Amniotic epithelial cell (primary cell): ENCODE measurements around the gene ARHGEF3.

Experiments used
- DNase-seq: peaks from one replicate; pipeline ENCODE4 v3.0.0-alpha.2; 2010; ENCODE audit warnings: low read depth

Gene ARHGEF3

GRCh38 chr3:56795829-56796185 is 5.9 kb downstream of the ARHGEF3 start:
- DNase-seq: no peak

- peak; percentile 91 for DNase-seq
Observed at GRCh38 chr3:56795097-56795828, 6.5 kb downstream of the ARHGEF3 start.

DNA sequence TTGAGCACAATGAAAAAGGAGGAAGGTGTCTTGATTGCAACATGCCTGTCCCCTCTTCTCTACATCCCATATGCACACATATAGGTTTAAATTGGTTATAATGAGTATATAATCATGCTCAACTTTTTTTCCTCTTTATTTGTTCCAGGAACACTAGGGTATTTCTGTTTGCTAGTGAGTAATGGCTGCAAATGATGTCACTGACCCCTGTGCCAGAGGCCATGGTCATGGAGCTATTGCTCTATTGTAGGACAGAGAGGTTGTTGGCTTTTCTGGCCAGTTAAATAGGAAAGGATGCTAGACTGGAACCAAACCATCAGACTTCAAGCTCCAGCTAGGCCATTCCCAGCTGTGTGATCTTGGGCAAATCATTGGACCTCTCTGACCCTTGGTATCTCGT is 9.6 kb downstream of the ARHGEF3 start:
- no peak for DNase-seq

GRCh38 chr3:56790016-56790821 is 11.5 kb downstream of the ARHGEF3 start:
- no peak for DNase-seq

GRCh38 chr3:56789076-56789475 is 12.7 kb downstream of the ARHGEF3 start:
- DNase-seq: no peak

- no peak for DNase-seq
Observed at GRCh38 chr3:56788521-56788920, 13.2 kb downstream of the ARHGEF3 start.

DNA sequence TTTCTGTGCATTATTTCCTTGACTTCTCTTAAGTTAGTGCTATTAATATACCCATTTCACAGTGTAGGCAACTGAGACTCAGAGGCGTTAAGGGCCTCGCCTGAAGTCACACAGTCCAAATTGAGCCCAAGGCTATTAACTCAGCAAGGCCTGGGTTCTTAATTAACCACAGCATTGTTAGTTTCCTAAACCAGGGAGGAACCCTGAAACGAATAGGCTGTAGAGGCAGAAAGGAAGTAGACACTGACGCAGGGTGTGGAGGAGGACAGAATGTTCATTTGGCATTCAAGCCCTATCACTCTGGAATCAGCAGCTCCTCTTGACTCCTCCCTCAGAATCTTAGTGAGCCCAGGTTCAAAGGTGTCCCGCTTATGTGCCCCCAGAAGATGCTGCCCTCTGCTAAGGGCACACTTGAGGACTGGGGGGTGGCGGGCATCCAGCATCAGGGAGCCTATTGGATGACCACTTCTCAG is 13.9 kb downstream of the ARHGEF3 start:
- DNase-seq: no peak

DNA sequence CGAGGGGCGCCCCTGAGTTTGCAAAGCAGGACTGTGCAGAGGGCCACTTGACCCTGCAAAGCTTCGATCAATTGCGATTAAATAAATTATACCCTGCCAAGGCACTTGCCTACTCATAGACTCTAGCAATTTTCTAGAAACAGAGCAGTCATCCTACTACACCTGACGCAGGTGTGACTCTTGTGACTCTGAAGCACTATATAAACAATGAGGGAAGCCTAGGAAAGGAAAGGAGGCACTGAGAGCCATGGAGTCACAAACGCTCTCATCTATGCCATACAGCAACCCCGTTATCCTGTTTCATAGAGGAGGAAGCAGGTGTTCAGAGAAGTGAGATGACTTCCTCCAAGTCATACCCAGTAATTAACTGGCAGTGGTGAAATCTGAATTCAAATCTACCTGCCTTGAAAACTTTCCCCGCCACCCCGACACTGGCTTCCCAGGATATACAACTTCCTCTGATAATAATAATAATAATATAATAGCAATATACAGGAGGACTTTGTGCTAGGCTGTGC is 14.4 kb downstream of the ARHGEF3 start:
- DNase-seq: no peak

- no peak for DNase-seq
Observed at GRCh38 chr3:56785499-56785898, 16.2 kb downstream of the ARHGEF3 start.

- no peak for DNase-seq
Observed at GRCh38 chr3:56784448-56785001, 17.2 kb downstream of the ARHGEF3 start.

DNA sequence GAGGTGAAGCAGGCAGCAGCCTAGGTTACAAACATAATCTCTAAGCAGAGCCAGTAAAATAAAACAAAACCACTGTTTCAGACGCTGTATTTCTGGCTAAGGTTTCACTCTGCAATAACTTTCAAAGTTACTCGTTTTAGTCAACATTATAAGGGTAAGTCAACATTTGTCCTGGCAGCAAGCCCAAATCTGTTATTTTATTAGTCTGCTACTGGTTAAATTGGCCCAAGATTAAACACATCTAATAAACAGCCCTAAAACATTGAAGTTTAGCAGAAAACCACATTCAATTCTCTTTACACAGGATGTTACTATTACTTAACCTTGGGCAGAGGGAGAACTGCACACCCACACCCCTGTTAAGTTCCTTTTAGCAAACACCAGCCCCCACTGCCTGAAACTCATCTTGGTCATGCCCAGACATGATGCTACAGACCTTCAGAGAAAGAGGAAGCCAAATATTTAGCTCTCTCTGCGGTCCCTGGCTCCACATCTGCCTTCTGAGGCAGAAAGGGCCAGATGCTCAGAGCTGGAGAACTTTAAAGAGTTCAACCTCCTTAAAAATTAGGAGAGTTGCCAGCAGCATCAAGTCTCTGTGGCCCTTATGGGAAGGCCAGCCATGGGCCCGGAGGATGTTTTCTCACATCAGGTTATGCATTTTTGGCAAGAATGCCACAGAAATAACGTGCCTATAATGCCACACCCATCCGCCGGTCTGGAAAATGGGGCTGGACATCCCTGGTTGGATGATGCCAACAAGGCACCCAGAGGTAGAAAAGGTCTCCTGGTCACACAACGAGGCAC is 17.9 kb downstream of the ARHGEF3 start:
- DNase-seq: peak; percentile 36

DNA sequence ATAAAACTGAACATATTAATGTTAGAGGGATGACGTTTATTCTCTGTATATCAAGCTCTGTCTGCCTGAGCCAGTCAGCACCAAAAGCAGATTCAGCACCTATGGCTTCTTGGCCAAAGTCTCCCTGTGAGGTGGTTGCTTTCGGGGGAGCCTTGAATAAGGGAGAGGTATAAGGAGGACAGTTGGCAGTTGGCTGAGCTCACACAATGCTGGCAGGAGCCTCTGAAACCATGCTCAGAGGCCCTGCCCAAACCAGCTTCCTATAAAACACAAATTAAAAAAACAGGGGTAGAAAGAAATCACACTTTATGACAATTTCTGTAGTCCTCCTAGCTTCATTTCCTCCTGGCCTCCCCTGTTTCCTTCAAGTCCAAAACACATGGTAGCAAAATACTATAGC is 18.8 kb downstream of the ARHGEF3 start:
- DNase-seq: no peak

DNA sequence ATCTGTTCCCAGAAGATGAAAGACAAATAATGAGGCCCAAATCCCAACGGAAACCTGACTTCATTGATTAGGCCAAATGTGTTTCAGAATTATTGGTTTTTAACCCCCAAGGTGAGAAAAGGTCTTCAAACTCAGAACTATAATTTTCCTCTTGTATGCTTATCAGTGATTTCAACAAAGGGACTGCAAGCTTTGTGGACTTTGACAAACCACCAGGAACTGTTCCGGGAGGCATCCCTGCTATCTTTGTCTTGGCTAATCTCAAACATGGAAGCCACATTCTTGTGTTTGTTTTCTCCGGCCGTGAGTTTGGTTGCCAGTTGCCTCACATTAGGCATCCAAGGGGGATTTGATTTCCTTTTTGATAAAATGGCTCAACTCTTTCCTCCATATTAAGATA is 19.5 kb downstream of the ARHGEF3 start:
- DNase-seq: peak; percentile 64

DNA sequence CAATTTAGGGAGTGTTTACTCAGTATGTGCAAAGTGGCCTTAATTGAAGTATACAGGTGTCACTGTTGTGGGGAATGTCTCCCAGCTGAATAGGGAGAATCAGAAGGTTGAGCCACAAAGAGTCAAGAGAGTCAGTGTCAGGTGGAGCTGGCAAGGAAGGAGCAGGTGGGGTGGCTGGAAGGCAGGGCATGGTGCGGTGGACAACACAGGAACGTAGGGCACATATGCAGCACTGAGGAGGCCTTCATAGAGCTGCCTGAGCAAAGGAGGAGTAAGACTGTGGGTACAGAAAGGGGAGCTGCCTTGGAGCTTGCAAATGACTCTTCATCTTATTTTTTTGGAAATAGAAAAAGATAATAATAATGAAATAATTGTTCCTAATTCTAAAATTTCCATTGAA is 20.0 kb downstream of the ARHGEF3 start:
- DNase-seq: no peak

- DNase-seq: no peak
Observed at GRCh38 chr3:56780936-56781335, 20.8 kb downstream of the ARHGEF3 start.

- DNase-seq: no peak
Observed at GRCh38 chr3:56778893-56779292, 22.9 kb downstream of the ARHGEF3 start.

- DNase-seq: no peak
Observed at GRCh38 chr3:56776556-56776950, 25.2 kb downstream of the ARHGEF3 start.

- DNase-seq: peak; percentile 83
Observed at GRCh38 chr3:56775838-56776555, 25.8 kb downstream of the ARHGEF3 start.

DNA sequence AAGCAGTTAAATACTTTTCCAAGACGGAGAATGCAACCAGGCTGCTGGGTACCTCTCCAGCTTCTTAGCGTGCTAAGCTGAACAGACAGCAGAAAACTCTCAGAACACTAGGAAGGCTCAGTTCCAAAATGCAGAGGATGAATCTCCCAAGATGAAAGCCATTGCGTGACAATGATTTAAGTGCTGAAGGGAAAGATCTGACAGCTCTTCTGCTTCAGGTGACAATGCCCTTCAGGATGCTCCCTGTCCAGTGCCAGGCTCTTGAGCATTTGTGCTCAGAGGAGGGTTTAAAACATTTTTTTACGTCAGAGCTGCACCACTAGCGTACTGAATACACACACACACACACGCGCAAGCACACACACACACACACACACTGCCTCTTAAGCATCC is 26.3 kb downstream of the ARHGEF3 start:
- peak; percentile 34 for DNase-seq

DNA sequence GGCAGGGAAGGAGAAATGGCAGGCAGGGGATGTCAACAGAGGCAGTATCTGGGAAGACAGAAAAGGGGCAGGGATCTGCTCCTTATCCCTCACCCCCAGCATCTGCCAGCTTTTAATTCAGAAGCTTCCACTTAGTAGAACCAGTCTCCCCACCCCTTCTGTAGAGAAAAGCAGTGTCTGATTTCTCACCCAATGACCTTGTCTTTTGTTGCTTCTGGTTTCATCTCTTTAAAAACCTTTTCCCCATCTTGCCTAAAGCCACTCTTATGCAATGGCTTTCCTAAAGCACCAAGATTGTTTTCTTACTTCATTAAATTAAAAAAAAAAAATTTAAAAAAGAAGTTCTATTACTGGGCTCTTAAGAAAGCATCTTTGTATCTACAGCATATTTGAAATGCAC is 27.8 kb downstream of the ARHGEF3 start:
- no peak for DNase-seq
